Measurements from ENCODE around the gene SCUBE1.

- no peak for TF ChIP-seq RARB (CRISPR knock-in tag; IDR thresholded peaks at IDR 0.05)
- no peak for TF ChIP-seq BACH2 (CRISPR knock-in tag; IDR thresholded peaks at IDR 0.05; ENCODE audit: borderline replicate concordance)
- TF ChIP-seq ZFP3 (CRISPR knock-in tag; IDR thresholded peaks at IDR 0.05) = no peak
- no peak for TF ChIP-seq ARNTL (CRISPR knock-in tag; IDR thresholded peaks at IDR 0.05; ENCODE audit: borderline replicate concordance, low read depth)
- TF ChIP-seq, protein P1, sequence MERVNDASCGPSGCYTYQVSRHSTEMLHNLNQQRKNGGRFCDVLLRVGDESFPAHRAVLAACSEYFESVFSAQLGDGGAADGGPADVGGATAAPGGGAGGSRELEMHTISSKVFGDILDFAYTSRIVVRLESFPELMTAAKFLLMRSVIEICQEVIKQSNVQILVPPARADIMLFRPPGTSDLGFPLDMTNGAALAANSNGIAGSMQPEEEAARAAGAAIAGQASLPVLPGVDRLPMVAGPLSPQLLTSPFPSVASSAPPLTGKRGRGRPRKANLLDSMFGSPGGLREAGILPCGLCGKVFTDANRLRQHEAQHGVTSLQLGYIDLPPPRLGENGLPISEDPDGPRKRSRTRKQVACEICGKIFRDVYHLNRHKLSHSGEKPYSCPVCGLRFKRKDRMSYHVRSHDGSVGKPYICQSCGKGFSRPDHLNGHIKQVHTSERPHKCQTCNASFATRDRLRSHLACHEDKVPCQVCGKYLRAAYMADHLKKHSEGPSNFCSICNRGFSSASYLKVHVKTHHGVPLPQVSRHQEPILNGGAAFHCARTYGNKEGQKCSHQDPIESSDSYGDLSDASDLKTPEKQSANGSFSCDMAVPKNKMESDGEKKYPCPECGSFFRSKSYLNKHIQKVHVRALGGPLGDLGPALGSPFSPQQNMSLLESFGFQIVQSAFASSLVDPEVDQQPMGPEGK (CRISPR knock-in tag; IDR thresholded peaks at IDR 0.05; ENCODE audit: borderline replicate concordance) = no peak
- no peak for TF ChIP-seq GLIS3 (CRISPR knock-in tag; IDR thresholded peaks at IDR 0.05)
- TF ChIP-seq CSDC2 (CRISPR knock-in tag; IDR thresholded peaks at IDR 0.05) = no peak
- no peak for TF ChIP-seq ZNF70 (CRISPR knock-in tag; IDR thresholded peaks at IDR 0.05)
These were observed 171.0 kb downstream of the SCUBE1 start for GRCh38 chr22:43172191-43172590.

Measured in SK-N-SH treated with all-trans-retinoic acid at 6 μM for 48 hours (cell line).